NT2/D1 (cell line): ENCODE results near the gene ROBO3.
A peak's percentile ranks its signal among the peaks of the same experiment; 100 is the strongest.

ENCODE experiments used
- DNase-seq: peaks from one replicate; pipeline ENCODE4 v3.0.0-alpha.2; 2011; ENCODE audit warnings: low read depth, low spot score
- H3K27me3 ChIP-seq: 2 replicates; pipeline ENCODE4 v1.6.0; 2011; ENCODE audit warnings: mild to moderate bottlenecking; ENCODE audit not compliant: insufficient read length, insufficient read depth
- H3K36me3 ChIP-seq: 2 replicates; pipeline ENCODE4 v1.6.1; 2011; ENCODE audit warnings: mild to moderate bottlenecking, low read length, mixed read lengths; ENCODE audit not compliant: insufficient read depth, insufficient read length
- H3K4me1 ChIP-seq: 2 replicates; pipeline ENCODE4 v1.5.1; 2011; ENCODE audit not compliant: insufficient read depth, insufficient read length
- H3K4me3 ChIP-seq: 2 replicates; pipeline ENCODE4 v1.5.1; 2011; ENCODE audit warnings: low read depth; ENCODE audit not compliant: insufficient read length
- H3K9ac ChIP-seq: 2 replicates; pipeline ENCODE4 v1.6.0; 2011; ENCODE audit warnings: low read depth; ENCODE audit not compliant: insufficient read length
- H3K9me3 ChIP-seq: 2 replicates; pipeline ENCODE4 v1.5.1; 2011; ENCODE audit warnings: mild to moderate bottlenecking, low read length; ENCODE audit not compliant: insufficient read depth
- SUZ12 ChIP-seq: IDR thresholded peaks from 2 replicates; pipeline ENCODE4 v1.6.1; 2011; ENCODE audit not compliant: insufficient read length, insufficient read depth; ENCODE audit errors: extremely low read depth
- YY1 ChIP-seq: IDR thresholded peaks from 2 replicates; pipeline ENCODE4 v1.6.1; 2011; ENCODE audit not compliant: insufficient read length, insufficient read depth
- ZNF274 ChIP-seq: IDR thresholded peaks from 2 replicates; pipeline ENCODE4 v1.6.1; 2011; ENCODE audit warnings: mild to moderate bottlenecking, low read depth, low read length

The ROBO3 gene, protein sequence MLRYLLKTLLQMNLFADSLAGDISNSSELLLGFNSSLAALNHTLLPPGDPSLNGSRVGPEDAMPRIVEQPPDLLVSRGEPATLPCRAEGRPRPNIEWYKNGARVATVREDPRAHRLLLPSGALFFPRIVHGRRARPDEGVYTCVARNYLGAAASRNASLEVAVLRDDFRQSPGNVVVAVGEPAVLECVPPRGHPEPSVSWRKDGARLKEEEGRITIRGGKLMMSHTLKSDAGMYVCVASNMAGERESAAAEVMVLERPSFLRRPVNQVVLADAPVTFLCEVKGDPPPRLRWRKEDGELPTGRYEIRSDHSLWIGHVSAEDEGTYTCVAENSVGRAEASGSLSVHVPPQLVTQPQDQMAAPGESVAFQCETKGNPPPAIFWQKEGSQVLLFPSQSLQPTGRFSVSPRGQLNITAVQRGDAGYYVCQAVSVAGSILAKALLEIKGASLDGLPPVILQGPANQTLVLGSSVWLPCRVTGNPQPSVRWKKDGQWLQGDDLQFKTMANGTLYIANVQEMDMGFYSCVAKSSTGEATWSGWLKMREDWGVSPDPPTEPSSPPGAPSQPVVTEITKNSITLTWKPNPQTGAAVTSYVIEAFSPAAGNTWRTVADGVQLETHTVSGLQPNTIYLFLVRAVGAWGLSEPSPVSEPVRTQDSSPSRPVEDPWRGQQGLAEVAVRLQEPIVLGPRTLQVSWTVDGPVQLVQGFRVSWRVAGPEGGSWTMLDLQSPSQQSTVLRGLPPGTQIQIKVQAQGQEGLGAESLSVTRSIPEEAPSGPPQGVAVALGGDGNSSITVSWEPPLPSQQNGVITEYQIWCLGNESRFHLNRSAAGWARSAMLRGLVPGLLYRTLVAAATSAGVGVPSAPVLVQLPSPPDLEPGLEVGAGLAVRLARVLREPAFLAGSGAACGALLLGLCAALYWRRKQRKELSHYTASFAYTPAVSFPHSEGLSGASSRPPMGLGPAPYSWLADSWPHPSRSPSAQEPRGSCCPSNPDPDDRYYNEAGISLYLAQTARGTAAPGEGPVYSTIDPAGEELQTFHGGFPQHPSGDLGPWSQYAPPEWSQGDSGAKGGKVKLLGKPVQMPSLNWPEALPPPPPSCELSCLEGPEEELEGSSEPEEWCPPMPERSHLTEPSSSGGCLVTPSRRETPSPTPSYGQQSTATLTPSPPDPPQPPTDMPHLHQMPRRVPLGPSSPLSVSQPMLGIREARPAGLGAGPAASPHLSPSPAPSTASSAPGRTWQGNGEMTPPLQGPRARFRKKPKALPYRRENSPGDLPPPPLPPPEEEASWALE (N-terminal part only)

DNA sequence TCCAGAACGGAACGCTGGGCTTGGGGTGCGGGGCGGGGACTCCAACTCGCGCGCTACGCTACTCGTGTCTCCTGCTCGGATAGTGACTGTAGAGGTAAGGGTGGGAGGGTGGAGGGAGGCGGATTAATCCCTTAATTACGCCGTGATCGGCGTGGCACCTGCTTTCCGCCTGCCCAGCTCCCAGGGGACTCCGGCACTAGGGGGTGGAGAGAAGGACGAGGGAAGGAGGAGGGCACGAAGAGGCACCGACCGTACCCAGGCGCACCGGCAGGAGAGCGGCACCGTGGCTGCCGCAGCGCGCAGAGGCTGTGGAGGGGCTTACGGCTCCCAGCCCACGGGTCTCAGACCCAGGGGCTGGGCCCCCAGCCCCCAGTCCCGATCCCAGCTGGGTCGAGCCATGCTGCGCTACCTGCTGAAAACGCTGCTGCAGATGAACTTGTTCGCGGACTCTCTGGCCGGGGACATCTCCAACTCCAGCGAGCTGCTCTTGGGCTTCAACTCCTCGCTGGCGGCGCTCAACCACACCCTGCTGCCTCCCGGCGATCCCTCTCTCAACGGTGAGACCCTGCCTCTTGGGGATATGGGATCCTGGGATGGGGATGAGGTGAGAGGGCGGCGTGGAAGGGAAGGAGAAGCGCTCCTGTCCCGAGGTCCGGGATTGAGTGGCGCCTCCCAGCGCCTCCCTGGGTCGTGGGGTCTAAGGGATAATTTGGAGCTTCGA is at the start of gene ROBO3:
ROBO3 (plus strand) TSS at position 252 of the 721 bp plus-strand sequence; CDS start at position 398, 146 bp downstream.
- TF ChIP-seq ZNF274 (no peak), SUZ12 (peak; percentile 89), YY1 (no peak)
- H3K4me1 ChIP-seq = peaks cover 1% of the 10 kb centered on the region
- peak within 1 kb of the TSS; percentile 39 for H3K4me3 ChIP-seq
- no peak for DNase-seq
- peaks cover 92% of the 10 kb centered on the region for H3K27me3 ChIP-seq
- peak within 1 kb of the TSS; percentile 56 for H3K9ac ChIP-seq
- peaks cover 3% of the 10 kb centered on the region; the same call in 1 of the 2 replicates for H3K9me3 ChIP-seq
- H3K36me3 ChIP-seq = no peaks in the 10 kb centered on the region

DNA sequence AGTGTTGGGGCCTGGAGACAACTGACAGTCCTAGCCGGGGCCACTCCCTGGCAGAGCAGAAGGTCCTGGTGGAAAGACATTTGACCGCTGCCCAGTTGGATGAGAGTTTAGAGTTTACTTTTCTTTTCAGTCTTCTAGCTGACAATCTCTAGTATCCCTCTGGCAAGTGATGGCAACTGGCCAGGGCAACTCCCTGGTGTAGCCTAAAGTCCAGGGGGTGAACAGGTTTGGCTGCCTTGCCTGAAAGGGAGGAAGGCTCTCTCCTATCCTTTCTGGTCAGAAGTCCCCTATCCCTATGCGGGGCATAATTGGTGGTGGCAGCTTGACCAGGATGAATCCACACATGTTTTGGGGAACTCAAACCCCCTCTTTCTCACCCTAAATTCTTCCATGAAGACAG is 48.2 kb upstream of the ROBO3 start:
- no peaks in the 10 kb centered on the region for H3K9me3 ChIP-seq
- no peaks in the 10 kb centered on the region for H3K4me1 ChIP-seq
- H3K4me3 ChIP-seq = no peak overlapping the region
- TF ChIP-seq ZNF274 = no peak
- TF ChIP-seq SUZ12 = no peak
- no peak for TF ChIP-seq YY1
- H3K27me3 ChIP-seq = no peaks in the 10 kb centered on the region
- H3K36me3 ChIP-seq = no peaks in the 10 kb centered on the region
- H3K9ac ChIP-seq = no peak overlapping the region
- no peak for DNase-seq

DNA sequence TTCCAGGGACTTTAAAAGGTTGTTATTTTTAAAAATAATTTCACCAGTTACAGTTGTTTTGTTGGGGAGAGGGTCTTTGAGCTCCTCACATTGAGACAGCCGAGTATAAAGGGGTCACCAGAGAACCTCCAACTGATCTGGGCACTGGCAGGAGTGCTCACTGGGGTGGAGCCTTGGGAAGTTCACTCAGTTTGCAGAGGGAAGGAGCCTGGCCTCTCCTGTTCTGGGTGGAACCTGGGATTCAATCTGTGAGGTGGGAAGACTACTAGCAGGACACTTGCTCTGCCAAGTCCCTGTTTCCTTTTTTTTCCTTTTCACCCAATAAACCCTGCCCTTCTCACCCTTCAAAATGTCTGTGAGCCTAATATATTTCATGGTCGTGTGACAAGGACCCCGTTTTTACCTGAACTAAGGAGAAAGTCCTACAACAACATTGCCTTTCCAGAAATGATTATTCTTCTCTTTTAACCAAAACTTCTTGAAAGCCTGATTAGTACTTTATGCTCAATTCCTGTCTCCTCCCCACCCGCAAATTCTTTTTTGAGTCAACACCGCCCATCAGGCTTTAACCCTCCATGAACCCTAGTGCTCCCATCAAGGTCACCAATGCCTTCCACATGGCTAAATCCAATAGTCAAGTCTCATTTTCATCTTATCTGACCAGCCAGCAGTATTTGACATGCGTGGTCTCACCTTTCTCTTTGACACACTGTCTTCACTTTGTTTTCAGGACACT is 43.1 kb upstream of the ROBO3 start:
- H3K27me3 ChIP-seq = no peaks in the 10 kb centered on the region
- H3K4me3 ChIP-seq = no peak overlapping the region
- DNase-seq = no peak
- no peaks in the 10 kb centered on the region for H3K36me3 ChIP-seq
- no peaks in the 10 kb centered on the region for H3K4me1 ChIP-seq
- no peaks in the 10 kb centered on the region for H3K9me3 ChIP-seq
- H3K9ac ChIP-seq = no peak overlapping the region
- TF ChIP-seq ZNF274 = no peak
- TF ChIP-seq YY1 = no peak
- TF ChIP-seq SUZ12 = no peak

DNA sequence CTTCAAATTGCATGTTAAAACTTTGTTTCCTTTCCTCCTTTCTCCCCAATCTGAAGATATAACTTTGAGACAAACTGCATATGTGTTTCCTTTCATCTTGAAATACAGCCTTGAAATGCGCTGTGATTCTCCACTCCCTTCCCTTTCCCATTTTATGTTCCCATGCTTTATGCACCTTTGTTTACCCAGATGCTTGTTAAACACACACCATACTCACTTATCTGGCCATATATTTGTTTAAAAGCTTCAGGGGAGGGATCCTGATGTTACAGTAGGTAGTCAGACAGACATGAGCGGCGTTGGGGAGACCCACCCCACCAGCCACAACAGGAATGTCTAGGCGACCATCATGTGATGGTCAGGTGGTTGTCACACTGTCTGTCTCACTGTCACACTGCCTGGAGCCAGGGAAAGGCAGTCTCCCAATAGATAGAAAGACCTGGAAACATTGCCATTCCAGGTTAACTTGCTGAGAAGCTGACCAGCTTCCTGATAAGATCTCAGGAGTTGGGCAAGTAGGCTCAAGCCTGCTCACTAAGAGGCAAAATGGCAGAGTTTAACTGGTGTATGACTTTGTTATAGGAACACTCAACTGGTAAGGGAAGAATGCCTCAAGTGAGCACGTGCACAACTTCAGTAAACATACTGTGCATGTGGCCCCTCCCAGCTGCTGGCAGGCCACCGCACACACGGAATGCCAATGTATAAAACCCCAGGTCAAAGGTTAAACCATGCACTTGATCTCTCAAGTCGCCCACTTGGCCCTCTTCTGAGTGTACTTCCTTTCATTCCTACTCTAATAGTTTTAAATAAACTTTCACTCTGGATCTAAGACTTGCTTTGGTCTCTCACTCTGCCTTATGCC is 41.5 kb upstream of the ROBO3 start:
- no peak for DNase-seq

DNA sequence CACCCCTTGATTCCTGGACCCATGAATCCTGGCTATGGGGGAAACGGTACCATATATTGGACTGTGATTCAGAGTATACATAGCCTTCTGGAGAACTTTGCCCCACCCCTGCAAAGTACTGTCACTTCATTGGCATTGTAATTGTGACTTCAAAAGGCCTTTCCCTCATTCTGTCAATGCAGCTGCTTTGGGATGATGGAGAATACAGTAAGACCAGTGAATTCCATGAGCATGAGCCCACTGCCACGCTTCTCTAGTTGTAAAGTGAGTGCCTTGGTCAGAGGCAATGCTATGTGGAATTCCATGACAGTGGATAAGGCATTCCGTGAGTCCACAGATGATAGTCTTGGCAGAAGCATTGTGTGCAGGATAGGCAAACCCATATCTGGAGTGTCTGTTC is 39.4 kb upstream of the ROBO3 start:
- H3K4me3 ChIP-seq = no peak overlapping the region
- no peaks in the 10 kb centered on the region for H3K9me3 ChIP-seq
- no peak for DNase-seq
- H3K36me3 ChIP-seq = no peaks in the 10 kb centered on the region
- no peak for TF ChIP-seq YY1
- no peak for TF ChIP-seq SUZ12
- no peak for TF ChIP-seq ZNF274
- no peaks in the 10 kb centered on the region for H3K4me1 ChIP-seq
- no peak overlapping the region for H3K9ac ChIP-seq
- no peaks in the 10 kb centered on the region for H3K27me3 ChIP-seq

More for the DNA sequence above, 41.5 kb upstream of the ROBO3 start:
- Histone ChIP-seq H3K4me3 (no peak overlapping the region), H3K9me3 (no peaks in the 10 kb centered on the region), H3K9ac (no peak overlapping the region), H3K4me1 (no peaks in the 10 kb centered on the region), H3K27me3 (no peaks in the 10 kb centered on the region), H3K36me3 (no peaks in the 10 kb centered on the region)
- TF ChIP-seq ZNF274 (no peak), SUZ12 (no peak), YY1 (no peak)
